ENCODE results near the gene PRPF19.

The PRPF19 gene

DNA sequence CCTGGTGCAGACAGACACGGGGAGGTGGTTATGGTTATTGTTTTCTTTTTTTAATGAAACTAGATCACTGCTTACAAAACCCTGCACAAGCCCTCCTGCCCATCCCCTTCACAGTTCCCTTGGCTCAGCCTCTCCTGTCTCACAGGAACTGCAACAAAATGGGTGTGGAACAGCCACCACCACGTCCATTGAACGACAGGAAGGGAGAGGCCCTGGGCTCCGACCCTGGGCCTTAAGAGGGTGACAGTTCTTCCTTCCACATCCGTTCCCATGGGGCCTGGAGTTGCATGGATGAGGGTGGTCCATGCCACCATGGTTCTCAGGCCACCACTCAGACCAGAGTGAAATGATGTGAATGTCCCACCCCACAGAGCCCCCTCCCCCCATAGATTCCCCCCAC is 15.7 kb downstream of the PRPF19 start:
- H3K27ac ChIP-seq (ENCODE audit: low read depth, low read length), result no peak overlapping the region
- no peaks in the 10 kb centered on the region for H3K4me1 ChIP-seq (ENCODE audit: control insufficient read depth, low read length)
- H3K4me3 ChIP-seq (ENCODE audit: low read length), result no peak overlapping the region
- no peak for TF ChIP-seq EZH2phosphoT487 (IDR thresholded peaks at IDR 0.05; ENCODE audit: borderline replicate concordance, low read length)
- TF ChIP-seq, protein P1, sequence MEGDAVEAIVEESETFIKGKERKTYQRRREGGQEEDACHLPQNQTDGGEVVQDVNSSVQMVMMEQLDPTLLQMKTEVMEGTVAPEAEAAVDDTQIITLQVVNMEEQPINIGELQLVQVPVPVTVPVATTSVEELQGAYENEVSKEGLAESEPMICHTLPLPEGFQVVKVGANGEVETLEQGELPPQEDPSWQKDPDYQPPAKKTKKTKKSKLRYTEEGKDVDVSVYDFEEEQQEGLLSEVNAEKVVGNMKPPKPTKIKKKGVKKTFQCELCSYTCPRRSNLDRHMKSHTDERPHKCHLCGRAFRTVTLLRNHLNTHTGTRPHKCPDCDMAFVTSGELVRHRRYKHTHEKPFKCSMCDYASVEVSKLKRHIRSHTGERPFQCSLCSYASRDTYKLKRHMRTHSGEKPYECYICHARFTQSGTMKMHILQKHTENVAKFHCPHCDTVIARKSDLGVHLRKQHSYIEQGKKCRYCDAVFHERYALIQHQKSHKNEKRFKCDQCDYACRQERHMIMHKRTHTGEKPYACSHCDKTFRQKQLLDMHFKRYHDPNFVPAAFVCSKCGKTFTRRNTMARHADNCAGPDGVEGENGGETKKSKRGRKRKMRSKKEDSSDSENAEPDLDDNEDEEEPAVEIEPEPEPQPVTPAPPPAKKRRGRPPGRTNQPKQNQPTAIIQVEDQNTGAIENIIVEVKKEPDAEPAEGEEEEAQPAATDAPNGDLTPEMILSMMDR (IDR thresholded peaks at IDR 0.05; ENCODE audit: low read depth, low read length, poor library complexity, severe bottlenecking), result no peak
- no peaks in the 10 kb centered on the region for H3K9me3 ChIP-seq (ENCODE audit: control insufficient read depth, insufficient read depth, low read length)
- no peaks in the 10 kb centered on the region for H4K20me1 ChIP-seq (ENCODE audit: control insufficient read depth, insufficient read depth, low read depth, low read length)
- H3F3A ChIP-seq (ENCODE audit: control insufficient read depth, insufficient read depth), result no peaks in the 10 kb centered on the region
- no peak overlapping the region for H3K4me2 ChIP-seq (ENCODE audit: low read length)
- no peaks in the 10 kb centered on the region for H3K27me3 ChIP-seq (ENCODE audit: control insufficient read depth, low read length)
- no peaks in the 10 kb centered on the region for H3K9me2 ChIP-seq (replicated peaks; ENCODE audit: control insufficient read depth, low read length)
- peaks cover 66% of the 10 kb centered on the region for H3K36me3 ChIP-seq (ENCODE audit: control insufficient read depth, low read length)
- H3K79me2 ChIP-seq (ENCODE audit: control insufficient read depth, low read length), result peaks cover 8% of the 10 kb centered on the region; the same call in 1 of the 2 replicates

DNA sequence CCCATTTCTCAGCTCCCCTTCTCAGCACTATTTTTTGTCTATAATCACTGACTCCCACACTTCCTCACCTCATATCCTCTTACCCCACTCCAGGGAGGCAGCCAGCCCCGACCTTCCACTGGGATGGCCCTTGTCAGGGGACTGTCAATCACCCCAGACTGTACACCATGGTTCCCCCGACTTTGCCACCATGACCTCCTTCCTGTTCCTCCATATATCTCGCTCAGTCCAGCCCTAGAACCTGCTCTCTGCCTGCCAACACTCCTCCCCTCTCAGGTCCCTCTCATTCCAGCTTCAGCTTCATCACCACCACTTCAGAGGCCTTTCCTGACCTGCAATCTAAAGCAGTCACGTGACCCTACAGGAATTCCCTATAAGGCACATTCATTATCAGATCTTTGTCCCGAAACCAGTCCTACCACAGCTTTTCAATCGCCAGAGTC is 16.5 kb downstream of the PRPF19 start:
- Histone ChIP-seq H3K36me3 (ENCODE audit: control insufficient read depth, low read length) (peaks cover 58% of the 10 kb centered on the region), H3K27ac (ENCODE audit: low read depth, low read length) (no peak overlapping the region), H3F3A (ENCODE audit: control insufficient read depth, insufficient read depth) (no peaks in the 10 kb centered on the region), H4K20me1 (ENCODE audit: control insufficient read depth, insufficient read depth, low read depth, low read length) (no peaks in the 10 kb centered on the region), H3K79me2 (ENCODE audit: control insufficient read depth, low read length) (peaks cover 6% of the 10 kb centered on the region; the same call in 1 of the 2 replicates), H3K4me3 (ENCODE audit: low read length) (no peak overlapping the region), H3K4me1 (ENCODE audit: control insufficient read depth, low read length) (no peaks in the 10 kb centered on the region), H3K4me2 (ENCODE audit: low read length) (no peak overlapping the region), H3K9me3 (ENCODE audit: control insufficient read depth, insufficient read depth, low read length) (no peaks in the 10 kb centered on the region), H3K9me2 (replicated peaks; ENCODE audit: control insufficient read depth, low read length) (no peaks in the 10 kb centered on the region), H3K27me3 (ENCODE audit: control insufficient read depth, low read length) (no peaks in the 10 kb centered on the region)
- no peak for TF ChIP-seq EZH2phosphoT487 (IDR thresholded peaks at IDR 0.05; ENCODE audit: borderline replicate concordance, low read length)
- TF ChIP-seq, protein P1 (IDR thresholded peaks at IDR 0.05; ENCODE audit: low read depth, low read length, poor library complexity, severe bottlenecking), result no peak

DNA sequence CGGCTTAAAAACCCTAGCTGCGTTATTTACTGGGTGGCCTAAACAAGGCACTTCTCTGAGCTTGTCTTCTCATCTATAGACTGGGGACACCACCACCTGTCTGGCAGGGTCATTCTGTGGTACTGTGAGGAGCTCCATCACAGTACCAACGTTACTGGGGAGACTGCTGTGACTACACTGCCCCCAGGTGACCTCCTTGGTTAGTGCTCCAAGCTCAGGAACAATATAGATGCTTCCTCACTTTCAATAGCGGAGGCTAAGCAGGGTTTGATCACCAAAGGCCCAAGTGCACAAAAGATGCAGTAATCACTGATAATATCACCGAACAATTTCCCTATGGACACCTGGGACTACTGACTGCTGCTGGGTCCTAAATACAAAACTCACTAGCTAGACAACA is 18.8 kb downstream of the PRPF19 start:
- Histone ChIP-seq H4K20me1 (ENCODE audit: control insufficient read depth, insufficient read depth, low read depth, low read length) (no peaks in the 10 kb centered on the region), H3K79me2 (ENCODE audit: control insufficient read depth, low read length) (no peaks in the 10 kb centered on the region), H3K9me3 (ENCODE audit: control insufficient read depth, insufficient read depth, low read length) (no peaks in the 10 kb centered on the region), H3K27me3 (ENCODE audit: control insufficient read depth, low read length) (no peaks in the 10 kb centered on the region), H3K9me2 (replicated peaks; ENCODE audit: control insufficient read depth, low read length) (no peaks in the 10 kb centered on the region), H3K4me2 (ENCODE audit: low read length) (no peak overlapping the region), H3K4me3 (ENCODE audit: low read length) (no peak overlapping the region), H3K27ac (ENCODE audit: low read depth, low read length) (no peak overlapping the region), H3K4me1 (ENCODE audit: control insufficient read depth, low read length) (no peaks in the 10 kb centered on the region), H3F3A (ENCODE audit: control insufficient read depth, insufficient read depth) (no peaks in the 10 kb centered on the region), H3K36me3 (ENCODE audit: control insufficient read depth, low read length) (peaks cover 35% of the 10 kb centered on the region)
- TF ChIP-seq, protein P1 (IDR thresholded peaks at IDR 0.05; ENCODE audit: low read depth, low read length, poor library complexity, severe bottlenecking), result peak; percentile 62
- no peak for TF ChIP-seq EZH2phosphoT487 (IDR thresholded peaks at IDR 0.05; ENCODE audit: borderline replicate concordance, low read length)
